Hypothalamus (tissue), 51 donors: ENCODE results near the gene ARRB1.

ENCODE experiments used
- DNase-seq, 51 donors: peaks; one replicate each; lab custom pipeline; 2025; lab: John Stamatoyannopoulos, UW

ARRB1 gene

DNA sequence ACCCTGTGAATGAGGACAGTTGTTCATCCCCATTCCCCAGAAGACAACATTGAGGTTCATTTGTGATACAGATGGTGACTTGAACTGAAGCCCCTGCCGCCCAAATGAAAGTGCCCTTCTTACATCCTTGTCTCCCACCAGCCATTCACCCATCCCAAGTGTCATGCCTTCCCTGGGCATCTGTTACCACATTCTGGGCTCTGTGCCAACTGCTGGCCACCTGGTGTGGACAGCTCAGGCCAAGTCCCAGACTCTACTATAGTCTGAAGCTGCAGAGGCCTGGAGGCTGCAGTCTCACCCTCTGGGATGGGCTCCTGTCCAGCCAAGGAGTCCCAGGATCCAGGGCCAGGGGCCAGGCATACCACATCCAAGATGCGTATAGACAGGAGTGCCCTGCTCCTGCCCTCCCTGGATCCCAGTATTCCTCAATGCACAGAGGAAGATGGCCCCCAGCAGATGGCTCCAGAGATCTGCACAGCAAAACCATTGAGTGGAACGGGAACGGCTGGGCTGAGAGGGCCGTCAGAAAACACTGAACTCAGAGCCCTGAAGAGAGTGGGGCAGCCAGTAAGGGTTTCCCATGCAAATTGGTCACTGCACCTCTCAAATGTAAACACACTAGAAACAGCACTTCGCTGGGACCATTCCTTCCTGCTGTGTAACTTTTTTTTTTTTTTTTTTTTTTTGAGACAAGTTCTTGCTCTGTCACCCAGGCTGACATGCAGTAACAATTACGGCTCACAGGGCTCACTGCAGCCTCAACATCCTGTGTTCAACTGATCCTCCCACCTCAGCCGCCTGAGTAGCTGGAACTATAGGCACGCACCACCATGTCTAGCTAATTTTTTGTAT lies 22.8 kb downstream of the ARRB1 start:
- DNase-seq: peak in 40 of 51 donors; percentile 22 to 88 (median 65)

DNA sequence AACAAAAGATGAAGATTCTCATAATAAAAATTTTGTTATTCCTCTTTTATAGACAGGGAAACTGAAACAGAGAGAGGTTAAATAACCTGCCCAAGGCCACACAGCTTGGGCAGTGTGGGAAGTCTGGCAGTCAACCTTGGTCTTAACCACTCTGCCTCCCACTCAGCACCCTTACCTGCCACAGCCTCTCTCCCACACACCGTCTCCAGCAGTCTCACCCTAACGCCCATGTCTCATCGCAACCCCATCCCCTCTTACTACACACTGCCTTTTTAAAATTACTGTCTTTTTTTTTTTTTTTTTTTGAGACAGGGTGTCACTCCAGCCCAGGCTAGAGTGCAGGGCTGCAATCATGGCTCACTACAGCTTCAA lies 25.0 kb downstream of the ARRB1 start:
- DNase-seq: no peak

DNA sequence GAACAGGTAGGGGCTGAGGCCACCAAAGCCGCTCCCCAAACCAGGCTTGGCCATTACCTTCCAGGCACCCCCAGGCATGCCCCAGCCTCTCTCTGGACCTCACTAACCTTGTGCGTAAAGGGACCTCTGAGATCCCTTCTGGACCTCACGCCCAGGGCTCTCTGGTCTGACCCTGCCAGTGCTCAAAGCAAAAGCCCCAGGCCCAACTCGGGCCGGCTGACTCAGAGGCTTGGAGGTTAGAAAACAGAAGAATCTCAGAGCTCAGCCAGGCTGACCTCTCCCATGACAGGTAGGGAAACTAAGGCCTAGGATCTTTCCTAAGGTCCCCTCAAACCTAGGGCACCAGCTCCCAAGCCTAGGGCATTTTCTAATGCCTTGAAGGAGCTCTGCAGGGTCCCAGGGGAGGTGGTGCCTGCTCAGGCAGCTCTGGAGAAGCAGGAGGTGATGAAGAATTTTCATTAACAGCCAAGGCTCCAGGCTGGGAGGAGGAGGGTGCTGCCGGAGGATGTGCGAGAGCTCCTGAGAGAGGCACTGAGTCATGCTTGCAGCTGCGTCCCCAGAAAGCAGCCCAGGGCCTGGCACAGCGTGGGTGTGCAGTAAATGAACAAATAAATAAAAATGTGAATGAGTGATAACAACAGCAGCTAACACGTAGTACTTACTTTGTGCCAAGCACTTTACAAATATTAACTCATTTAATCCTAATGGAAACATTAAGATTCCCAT lies 25.6 kb downstream of the ARRB1 start:
- peak in 30 of 51 donors; percentile 22 to 81 (median 46) for DNase-seq

DNA sequence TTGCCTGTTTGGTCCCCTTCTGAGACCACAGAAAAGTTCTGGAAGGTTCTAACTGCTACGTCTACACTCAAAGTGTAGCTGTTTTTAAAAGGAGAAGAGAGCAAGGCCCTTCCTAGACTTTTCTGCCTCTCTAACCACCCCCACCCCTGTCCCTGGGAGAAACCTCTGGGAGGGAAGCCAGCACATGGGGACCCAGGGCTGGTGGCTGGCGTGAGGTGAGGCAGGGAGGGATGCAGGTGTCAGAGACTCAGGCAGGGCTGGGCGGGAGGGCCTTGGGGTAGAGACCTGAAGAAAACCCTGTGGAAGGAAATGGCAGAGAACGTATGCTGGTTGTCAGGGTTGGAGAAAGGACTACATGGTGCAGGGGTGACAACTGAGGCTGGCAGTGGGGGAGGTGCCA lies 26.7 kb downstream of the ARRB1 start:
- DNase-seq: no peak

DNA sequence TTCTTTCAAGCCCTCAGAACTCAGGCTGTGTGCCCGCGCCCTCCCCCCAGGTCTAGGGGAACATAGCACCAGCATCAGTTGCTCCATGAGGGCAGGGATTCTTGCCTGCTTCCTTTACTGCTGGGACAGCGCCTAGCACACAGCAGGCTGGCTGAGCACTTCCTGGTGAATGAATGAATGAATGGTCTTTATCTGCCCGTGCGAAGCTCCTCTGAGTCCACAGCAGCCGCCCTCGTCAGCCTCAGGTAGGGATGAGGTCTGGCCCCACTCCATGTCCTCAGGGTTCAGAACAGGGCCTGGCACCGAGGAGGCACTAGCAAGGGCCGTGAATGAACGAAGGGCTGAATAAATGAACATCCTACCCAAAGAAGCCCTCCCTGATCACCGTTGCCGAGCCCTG lies 27.3 kb downstream of the ARRB1 start:
- no peak for DNase-seq

DNA sequence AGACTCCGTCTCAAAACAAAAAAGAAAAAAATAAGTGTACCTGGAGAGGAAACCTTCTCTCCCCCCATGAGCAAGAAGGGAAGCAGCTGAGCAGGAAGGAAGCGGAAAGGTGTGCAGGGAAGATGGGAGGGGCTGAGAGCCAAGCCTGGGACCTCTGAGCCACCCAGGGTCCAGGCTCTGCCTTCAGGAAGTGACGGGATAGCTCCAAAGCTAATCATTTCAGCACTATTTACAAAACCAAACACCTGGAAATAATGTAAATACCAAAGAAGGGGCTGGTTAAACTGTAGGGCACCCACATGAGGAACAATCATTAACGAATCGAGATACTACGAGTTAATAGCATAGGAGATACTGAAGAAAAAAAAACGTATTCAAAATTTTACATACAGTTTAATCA lies 27.9 kb downstream of the ARRB1 start:
- DNase-seq: no peak

DNA sequence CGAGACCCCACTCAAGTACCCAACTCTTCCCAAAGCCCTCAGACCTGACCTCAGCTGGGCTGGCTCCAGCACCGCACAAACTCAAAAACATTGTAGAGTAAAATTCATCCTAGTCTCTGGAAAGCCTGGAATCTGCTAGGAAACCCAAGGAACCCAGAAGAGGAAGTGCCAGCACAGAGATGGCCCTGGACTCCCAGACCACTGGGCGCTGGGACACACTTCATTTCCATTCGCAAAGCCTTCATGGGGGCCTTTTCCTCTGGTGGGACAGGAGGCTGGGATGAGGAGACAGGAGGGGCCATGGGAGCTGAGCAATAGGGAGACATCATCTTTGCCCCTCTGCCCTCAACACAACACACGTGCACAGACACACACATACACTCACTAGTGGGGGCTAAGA lies 30.8 kb downstream of the ARRB1 start:
- no peak for DNase-seq

DNA sequence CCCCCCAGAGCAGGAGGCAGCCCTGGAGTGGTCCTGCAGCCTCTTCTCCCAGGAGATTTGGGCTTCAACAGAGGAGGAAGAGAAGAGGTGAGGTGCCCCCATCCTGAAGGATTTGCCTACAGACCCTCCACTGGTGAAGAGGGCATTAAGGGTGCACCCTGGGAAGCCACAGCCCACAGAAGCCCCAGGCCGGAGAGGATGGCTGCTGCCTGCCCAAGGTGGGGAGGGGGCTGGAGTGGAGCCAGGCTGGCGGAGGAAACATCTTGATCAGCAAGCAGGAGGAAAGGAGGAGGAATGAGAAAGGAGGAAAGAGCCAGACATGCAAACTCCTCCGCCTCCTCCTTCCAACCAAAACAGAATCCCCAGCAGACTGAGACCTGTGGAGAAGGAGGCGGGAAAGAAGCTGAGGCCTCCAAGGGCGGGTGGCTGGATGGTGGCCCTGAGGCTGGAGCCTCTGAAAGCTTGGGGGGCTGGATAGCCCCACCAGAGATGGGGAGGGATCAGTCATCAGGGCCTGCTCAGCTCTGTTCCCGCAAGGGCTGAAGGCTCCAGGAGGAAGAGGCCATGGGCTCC lies 31.3 kb downstream of the ARRB1 start:
- peak in 1 of 51 donors; percentile 47 for DNase-seq

DNA sequence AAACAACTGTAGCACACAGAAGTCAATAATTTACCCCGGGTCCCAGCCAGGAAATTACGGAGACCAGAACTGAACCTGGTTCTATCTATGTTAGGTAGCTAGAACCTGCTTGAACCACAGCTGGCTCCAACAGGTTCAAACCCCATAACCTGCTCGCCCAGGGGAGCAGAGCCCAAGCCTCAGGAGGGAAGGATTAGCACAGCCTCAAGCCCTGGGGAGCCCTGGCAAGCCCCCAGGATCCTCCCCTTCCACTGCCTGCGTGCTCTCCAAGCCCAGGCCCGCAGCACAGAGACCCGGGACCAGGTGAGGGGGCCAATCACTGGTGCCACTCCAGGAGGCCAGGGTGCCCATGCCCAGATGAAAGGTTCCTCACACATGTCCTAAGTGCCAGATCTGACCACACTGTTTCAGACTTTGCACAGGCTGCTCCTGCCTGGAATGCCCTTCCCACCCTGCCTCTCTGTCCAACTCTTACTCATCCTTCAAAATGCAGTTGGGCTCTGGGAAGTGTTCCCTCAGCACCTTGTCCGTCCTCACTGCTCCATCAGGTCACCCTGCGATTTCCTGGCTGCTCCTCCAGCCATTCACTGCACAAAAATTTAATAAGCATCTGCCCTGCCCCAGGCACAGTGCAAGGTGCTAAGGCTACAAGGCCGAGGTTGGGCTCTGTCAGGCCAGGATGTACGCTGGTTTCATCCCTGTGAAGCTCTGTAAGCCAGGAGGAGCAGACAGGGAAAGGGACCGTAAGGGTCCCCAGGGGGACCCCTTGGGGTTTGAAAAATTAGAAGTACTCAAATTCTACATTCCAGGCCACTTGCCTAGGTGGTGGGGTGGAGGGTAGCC lies 32.2 kb downstream of the ARRB1 start:
- DNase-seq: no peak

DNA sequence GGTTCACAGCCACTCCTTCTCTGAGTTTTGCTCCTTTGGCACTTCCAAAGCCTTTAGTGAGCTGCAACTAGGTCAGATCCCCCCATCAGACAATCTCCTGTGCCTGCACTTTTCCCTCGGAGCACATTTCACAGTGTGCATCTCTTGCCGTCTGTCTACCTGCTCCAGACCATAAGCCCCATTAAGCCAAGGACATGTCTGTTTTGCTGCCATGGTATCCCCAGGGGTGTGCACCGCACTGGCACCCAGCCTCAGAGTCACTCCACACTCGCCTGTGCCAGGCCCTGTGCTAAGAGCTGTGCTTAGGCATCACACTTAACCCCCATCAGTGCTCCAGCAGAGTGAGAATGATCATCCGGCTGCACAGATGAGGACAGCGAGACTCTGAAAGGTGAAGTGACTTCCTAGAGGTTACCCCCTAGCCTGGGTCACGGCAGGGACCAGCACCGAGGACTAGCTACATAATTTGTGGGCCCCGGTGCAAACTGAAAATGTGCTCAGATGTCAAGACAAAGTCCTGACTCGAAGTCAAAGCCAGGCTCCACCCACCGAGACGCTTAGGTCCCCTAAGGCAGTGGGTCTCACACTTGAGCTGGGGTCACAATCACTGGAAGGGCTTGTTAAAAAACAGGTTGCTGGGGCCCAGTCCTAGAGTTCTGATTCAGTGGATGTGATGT lies 33.9 kb downstream of the ARRB1 start:
- DNase-seq: peak in 1 of 51 donors; percentile 19

DNA sequence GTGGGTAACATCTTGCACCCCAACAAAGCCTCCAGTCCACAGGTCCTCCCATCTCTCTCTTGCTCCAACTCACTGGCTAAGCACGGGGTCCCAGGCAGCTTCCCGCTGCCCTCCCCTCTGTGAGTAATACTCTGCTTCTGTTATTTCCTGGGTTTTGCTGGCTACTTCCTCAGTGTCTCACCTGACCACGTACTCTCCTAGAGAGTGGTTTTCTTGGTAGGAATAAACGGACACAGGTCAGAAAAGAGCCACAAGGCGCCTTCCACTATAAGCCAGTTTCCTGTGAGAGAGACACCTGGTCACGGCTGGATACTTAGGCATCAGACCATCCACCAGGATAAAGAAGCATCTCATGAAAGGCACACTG lies 36.0 kb downstream of the ARRB1 start:
- no peak for DNase-seq

DNA sequence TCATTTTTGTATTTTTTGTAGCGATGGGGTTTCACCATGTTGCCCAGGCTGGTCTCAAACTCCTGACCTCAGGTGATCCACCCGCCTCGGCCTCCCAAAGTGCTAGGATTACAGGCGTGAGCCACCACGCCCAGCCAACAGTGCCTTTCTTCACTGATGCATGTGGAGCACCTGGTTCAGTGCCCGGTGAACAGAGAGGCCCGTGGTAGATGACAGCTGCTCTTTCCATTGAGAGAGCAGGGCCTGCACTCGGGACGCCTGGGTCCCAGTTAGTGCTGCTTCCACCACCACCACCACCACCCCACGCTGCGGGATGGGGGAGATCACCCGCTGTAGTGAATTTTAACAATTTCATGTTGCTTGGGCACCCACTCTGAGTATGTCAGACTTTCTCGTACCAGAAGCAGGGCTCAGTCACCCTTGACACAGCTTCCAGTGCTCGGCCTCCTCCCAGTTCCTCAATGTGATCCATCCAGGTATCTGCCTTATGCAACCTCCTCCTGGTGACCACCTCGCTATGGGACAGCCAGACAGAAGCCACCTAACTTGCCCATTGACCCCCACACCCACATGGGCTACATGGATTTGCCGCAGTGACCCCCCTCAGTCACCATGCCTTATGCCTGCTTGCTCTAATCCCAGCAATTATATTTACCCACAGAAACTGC lies 36.6 kb downstream of the ARRB1 start:
- no peak for DNase-seq

DNA sequence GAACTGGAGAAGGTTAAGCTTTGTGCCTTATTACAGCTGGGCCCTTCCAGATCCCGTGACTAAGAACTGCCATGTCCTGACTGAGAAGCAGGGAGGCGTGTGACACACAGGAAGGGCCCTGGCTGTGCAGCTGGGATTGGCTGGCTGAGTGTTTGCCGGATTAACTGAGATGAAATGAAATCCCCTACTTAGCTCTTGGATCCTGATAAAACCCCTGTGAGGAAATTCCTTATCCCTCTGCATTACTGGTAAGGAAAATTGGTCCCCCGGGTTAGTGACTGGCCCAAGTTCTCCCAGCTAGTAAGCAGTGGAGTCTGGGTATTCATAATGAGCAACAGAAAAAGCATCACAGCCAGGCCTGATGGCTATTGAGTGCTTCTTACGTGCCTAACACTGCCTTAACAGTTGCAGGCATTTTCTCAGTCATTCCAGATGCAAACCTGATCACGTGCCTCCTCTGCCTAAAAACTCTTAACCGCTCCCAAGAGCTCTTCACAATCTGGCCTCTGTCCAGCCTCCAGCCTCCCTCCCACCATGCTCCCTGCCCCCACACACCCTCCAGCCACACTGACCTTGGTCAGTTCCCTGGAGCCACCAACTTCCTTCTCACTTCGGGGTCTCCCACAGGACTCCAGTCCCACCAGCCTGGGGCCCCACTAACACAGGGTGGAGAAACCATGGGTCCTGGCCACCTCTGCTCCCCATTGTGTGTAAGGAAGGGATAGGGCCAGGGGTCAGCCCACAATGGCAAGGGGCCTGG lies 37.8 kb downstream of the ARRB1 start:
- DNase-seq: peak in 25 of 51 donors; percentile 8 to 56 (median 30)

DNA sequence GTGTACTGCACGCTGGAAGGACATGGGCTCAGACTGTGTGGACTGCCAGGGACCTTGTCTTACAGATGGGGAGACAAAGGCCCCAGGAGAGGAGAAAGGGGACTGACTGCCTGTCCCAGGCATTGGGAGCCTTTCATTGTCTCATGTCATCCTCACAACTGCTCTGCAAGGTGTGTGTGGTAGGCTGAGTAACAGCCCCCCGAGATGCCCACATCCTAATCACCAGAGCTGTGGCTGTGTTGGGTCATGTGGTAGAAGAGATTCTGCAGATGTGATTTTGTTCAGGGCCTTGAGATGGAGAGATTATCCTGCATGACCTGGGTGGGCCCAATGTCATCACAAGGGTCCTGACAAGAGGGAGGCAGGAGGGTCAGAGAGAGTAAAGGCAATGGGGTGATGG lies 39.1 kb downstream of the ARRB1 start:
- DNase-seq: no peak

DNA sequence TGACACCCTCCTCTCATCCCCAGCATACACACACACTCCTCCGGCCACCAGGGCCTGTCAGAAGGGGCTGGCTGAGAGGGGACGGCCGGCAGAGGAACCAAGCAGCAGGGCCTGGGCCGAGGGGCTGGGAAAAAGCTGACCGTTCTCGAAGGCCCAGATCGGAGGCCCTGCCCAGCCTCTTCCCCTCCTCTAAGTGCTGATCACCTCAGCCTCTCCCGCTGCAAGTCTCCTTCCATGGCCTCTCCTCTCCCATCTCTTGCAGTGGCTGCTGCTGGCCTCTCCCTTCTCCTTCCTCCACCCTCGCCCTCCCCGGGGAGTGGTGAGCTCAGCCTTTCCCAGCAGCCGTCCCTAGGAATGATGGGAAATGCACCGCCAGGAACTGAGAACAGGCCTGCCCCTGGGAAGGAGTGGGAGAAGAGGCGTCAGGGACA lies 39.6 kb downstream of the ARRB1 start:
- DNase-seq: peak in 38 of 51 donors; percentile 8 to 83 (median 58)

DNA sequence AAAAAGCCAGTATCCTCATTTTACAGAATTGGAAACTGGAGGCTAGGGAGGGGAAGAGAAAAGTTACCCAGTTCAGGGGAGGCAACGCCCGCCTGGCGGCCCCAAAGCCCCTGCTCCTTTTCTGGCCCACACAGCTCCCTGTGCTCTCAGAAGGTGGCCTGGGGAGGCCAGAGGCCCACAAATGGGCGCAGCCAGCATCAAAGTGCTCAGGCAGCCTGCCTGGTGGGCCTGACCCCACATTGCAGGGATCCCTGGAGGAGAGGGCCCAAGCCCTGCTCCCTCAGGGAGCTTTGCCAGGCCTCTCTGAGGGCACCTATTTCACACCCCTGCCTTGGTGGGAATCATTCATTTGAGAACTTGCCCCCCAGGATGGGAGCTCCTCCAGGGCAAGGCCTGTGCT lies 42.5 kb downstream of the ARRB1 start:
- DNase-seq: no peak

DNA sequence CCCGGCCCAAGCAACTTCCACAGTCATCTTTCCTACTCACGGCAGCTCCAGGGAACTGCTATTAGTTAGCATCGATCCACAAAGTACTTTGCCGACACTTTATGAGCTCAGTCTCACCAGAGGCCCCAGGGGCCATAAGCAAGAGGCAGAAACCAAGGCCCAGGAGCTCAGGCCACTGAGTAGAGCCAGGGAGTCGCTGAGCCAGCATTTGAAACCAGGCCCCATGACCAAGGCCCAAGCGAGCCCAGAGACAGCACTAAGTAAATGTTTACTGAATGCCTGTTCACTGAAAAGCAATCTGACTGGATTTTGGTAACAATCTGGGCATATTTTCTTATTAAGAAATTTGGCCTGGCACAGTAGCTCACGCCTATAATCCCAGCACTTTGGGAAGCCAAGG lies 43.3 kb downstream of the ARRB1 start:
- DNase-seq: no peak

DNA sequence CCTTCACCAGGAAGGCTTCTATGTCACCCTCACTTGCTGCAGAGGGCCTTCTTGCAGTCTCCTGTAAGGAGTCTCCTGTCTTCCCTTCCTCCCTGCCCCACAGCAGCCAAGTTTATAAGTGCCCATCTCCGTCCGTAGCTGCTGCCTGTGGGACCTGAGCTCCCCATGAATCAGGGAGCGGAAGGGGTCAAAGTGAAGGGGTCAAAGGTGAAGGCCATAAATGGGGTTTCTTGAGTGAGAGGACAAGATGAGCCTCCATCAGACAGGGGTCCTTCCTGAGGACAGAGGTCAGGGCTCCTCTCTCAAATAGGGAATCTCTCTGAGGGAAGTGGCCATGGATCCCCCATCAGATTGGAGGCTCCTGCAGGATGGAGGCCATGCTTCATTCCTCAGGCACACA lies 44.4 kb downstream of the ARRB1 start:
- no peak for DNase-seq

DNA sequence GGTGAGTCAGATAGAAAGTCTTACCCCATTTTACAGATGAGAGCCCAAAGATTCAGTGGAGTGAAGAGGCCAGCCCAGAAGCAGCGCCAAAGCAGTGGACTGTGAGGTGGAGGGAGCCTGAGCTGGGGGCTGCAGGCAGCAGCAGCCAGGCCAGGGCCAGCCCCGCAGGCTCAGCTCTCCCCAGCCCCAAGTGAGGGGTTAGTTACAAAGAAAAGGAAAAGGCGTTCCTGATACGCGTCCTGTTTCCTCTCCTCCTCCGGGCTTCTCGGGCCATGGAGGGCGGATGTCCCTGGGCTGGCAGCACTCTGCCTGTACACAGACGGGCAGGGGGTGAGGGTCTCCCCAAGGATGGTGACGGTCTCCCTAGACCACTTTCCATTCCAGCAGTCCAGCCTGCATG lies 44.9 kb downstream of the ARRB1 start:
- no peak for DNase-seq
